Measurements from ENCODE around the gene ZDHHC4.

Gene ZDHHC4

GRCh38 chr7:6606866-6607583 is 29.8 kb downstream of the ZDHHC4 start:
- DNase-seq (ENCODE audit: low read depth in 2 of 2): no peak

GRCh38 chr7:6607651-6608051 is 30.4 kb downstream of the ZDHHC4 start:
- DNase-seq (ENCODE audit: low read depth in 2 of 2): no peak

- DNase-seq (ENCODE audit: low read depth in 2 of 2): no peak
Observed at GRCh38 chr7:6608081-6608480, 30.8 kb downstream of the ZDHHC4 start.

- no peak for DNase-seq (ENCODE audit: low read depth in 2 of 2)
Observed at GRCh38 chr7:6608794-6609193, 31.5 kb downstream of the ZDHHC4 start.

- DNase-seq (ENCODE audit: low read depth in 2 of 2): no peak
Observed at GRCh38 chr7:6612819-6613218, 35.6 kb downstream of the ZDHHC4 start.

- DNase-seq (ENCODE audit: low read depth in 2 of 2): no peak
Observed at GRCh38 chr7:6613706-6614105, 36.5 kb downstream of the ZDHHC4 start.

GRCh38 chr7:6614953-6615722 is 37.9 kb downstream of the ZDHHC4 start, which contains the start of gene ZNF853:
Gene ZNF853 (plus strand): TSS chr7:6615610. CDS start chr7:6616175, 565 bp downstream.
- DNase-seq (ENCODE audit: low read depth in 2 of 2): no peak

- DNase-seq (ENCODE audit: low read depth in 2 of 2): no peak
Observed at GRCh38 chr7:6615723-6616555, 38.7 kb downstream of the ZDHHC4 start.

GRCh38 chr7:6616854-6617643 is 39.8 kb downstream of the ZDHHC4 start:
- no peak for DNase-seq (ENCODE audit: low read depth in 2 of 2)

- no peak for DNase-seq (ENCODE audit: low read depth in 2 of 2)
Observed at GRCh38 chr7:6618621-6619020, 41.4 kb downstream of the ZDHHC4 start.

- DNase-seq (ENCODE audit: low read depth in 2 of 2): no peak
Observed at GRCh38 chr7:6619961-6620360, 42.7 kb downstream of the ZDHHC4 start.

- no peak for DNase-seq (ENCODE audit: low read depth in 2 of 2)
Observed at GRCh38 chr7:6621195-6622133, 44.2 kb downstream of the ZDHHC4 start.

- DNase-seq (ENCODE audit: low read depth in 2 of 2): no peak
Observed at GRCh38 chr7:6622134-6622710, 45.0 kb downstream of the ZDHHC4 start.

GRCh38 chr7:6623589-6624245 is 46.5 kb downstream of the ZDHHC4 start:
- DNase-seq (ENCODE audit: low read depth in 2 of 2): no peak

GRCh38 chr7:6624246-6624611 is 47.0 kb downstream of the ZDHHC4 start:
- no peak for DNase-seq (ENCODE audit: low read depth in 2 of 2)

- DNase-seq (ENCODE audit: low read depth in 2 of 2): no peak
Observed at GRCh38 chr7:6628045-6628444, 50.8 kb downstream of the ZDHHC4 start.

- no peak for DNase-seq (ENCODE audit: low read depth in 2 of 2)
Observed at GRCh38 chr7:6630007-6630849, 53.0 kb downstream of the ZDHHC4 start.

GRCh38 chr7:6631605-6632004 is 54.4 kb downstream of the ZDHHC4 start:
- no peak for DNase-seq (ENCODE audit: low read depth in 2 of 2)

GRCh38 chr7:6634021-6634420 is 56.8 kb downstream of the ZDHHC4 start:
- DNase-seq (ENCODE audit: low read depth in 2 of 2): no peak

Data from stimulated activated CD4-positive, alpha-beta T cell treated with anti-CD3 and anti-CD28 coated beads, Interleukin-1b, Interleukin-23, amount 100 ng/mL, for 1 hour (primary cell).